HG03159 (cell line): ENCODE results near the gene AHNAK.
"Not testable (repeated sequence)": the region's sequence is repeated elsewhere in the genome, so short reads cannot be mapped to it uniquely, and the experiment has no call there.

ENCODE experiments used
- ATAC-seq: cut with Tn5 transposase; IDR thresholded peaks from one replicate; pipeline ENCODE4 v1.9.1; 2021; ENCODE audit warnings: mild to moderate bottlenecking, moderate library complexity; ENCODE audit not compliant: unreplicated experiment

Gene AHNAK

DNA sequence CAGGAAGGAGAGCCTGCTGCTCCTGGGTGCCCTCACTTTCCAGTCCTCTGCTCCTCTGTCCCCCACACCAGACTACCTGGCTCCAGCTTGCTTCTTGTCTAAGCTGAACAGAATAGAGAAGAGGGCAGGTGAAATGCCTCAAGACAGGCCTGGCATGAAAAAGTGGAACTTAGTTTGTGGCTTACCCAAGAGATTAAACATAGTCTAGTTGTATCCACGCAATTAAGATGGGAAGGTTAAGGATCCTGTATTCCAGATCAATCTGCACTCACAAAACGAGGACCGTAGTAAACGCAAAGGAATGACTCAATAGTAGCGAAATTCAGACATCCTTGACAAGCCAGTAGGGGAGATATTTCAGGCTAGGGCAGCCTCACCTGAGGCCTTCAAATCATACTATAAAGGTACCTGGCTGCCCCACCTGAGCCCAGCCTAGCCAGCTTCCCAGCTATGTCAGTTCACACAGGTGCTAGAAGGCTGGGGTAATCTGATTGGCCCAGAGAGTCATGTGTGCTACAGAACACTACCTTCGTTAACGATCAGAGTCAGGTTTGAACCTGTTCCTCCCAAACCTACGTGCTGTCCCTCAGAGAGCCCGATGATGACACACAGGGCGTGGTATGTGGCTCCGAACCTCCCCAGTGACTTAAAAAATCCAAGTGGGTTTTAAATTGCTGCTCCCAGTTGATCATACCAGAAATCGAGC, 46.5 kb downstream of the AHNAK start:
- no peak for ATAC-seq

DNA sequence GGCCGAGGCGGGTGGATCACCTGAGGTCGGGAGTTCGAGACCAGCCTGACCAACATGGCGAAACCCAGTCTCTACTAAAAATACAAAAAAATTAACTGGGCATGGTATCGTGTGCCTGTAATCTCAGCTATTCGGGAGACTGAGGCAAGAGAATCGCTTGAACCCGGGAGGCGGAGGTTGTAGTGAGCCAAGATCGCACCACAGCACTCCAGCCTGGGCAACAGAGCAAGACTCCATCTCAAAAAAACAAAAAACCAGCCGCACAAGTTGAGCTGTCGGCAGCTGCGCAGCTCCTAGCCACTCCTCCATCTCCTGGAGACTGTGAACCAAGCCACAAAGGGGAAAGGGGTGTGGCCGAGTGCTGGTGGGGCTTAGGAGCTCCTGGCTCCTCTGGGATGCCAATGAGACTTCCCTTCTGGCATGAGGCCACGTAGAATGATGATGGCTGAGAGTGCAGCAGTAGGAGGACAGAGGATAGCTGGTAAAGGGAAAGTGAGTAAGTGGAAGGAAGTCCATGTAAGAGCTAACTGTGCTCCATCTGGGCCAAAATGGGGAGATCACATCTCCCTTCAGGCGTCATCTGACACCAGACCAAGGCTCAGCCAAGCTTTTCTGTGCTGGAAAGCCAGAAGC, 47.2 kb downstream of the AHNAK start:
- ATAC-seq, result not testable (repeated sequence)

- no peak for ATAC-seq
These were observed 47.9 kb downstream of the AHNAK start for GRCh38 chr11:62498492-62499286.

DNA sequence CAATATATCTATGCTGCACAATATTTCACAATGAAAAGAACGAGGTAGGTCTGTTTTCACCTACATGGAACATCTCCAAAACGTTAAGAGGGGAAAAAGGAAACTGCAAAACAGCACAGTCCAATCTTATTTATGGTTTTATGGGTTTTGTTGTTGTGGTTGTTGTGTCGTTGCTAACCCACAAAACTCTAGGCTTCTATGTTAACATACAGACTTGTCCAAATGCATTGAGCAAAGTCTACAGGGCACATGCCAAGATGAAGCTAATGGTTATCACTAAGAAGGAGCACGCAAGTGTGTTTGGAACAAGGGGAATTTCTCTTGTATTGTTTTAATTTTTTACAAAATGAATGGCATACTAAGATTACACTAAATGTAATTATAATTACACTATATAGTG, 48.6 kb downstream of the AHNAK start:
- ATAC-seq, result no peak

DNA sequence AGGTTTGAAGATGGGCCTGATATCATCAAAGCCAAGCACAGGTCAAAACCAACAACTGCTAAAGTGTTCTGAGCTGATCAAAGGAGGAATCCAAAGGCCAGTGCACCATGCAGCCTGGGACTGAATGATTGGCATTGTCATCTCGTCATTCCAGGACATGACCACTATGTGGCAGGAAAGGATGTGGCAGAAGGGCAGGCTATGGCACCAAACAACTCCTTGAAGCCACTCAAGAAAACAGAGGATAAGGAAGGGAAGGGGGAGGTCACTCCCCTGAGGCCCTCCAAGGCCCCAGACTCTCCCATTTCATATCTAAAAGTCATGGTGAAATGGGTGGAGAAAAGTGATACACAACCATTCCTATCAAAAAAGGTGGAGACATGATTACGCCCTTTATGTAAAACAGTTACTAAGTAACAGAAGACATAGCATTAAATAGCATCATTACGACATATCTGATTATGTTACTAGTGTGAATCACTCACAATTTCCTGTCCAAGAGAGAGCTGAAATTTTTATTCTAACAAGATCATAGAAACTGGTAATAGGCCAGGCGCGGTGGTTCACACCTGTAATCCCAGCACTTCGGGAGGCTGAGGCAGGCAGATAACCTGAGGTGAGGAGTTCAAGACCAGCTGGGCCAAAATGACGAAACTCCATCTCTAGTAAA, 49.3 kb downstream of the AHNAK start:
- ATAC-seq, result no peak

DNA sequence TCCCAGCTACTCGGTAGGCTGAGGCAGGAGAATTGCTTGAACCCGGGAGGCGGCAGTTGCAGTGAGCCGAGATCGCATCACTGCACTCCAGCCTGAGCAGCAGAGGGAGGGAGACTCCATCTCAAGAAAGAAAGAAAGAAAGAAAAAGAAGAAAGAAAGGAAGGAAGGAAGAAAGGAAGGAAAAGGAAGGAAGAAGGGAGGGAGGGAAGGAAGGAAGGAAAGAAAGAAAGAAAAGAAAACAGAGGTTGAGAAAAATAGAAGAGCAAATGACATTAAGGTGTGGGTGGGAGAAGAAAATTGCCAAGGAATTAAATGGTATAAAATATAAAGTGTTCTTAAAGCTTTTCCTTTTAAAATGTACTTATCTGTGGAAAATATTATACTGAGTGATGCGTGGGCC, 49.9 kb downstream of the AHNAK start:
- ATAC-seq, result no peak

GRCh38 chr11:62494246-62494645, 52.4 kb downstream of the AHNAK start:
- no peak for ATAC-seq

DNA sequence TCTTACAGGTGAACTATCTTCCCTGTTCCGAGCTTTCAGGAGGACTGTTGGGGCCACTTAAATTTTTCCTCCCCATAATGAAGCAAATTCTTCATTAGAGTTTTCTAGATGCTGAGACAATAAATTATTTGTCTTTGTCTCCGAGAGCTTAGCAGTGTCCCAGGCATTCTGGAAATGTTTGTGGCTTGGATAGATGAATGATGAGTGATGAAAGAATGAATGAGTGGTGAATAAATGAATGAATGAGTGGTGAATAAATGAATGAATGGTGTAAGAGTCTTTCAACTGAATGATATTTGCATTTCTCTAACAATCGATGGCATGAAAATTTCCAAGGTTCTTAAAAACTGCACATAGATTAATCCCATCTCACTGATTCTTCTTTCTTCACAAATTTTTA, 52.8 kb downstream of the AHNAK start:
- no peak for ATAC-seq

GRCh38 chr11:62492586-62492985, 54.0 kb downstream of the AHNAK start:
- no peak for ATAC-seq

- no peak for ATAC-seq
These were observed 54.9 kb downstream of the AHNAK start for GRCh38 chr11:62491571-62492329.

DNA sequence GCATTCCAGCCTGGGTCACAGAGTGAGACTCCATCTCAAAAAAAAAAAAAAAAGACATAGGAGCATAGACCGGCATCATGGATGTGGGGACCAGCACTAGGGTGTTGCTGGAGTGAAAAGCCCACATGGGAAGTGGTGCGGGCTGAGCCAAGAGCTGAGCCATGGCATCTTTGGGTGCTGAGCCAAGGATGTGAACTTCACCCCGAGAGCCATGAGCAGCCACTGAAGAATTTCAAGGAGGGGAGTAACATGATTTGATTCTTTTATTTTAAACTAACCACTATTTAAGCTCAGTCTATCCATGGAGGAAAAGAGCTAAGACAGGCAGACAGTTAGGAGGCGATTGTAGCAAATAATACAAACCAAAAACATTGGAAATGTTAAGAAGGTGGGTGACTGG, 57.4 kb downstream of the AHNAK start:
- no peak for ATAC-seq

- ATAC-seq, result no peak
These were observed 58.7 kb downstream of the AHNAK start for GRCh38 chr11:62487738-62488551.

- ATAC-seq, result no peak
These were observed 59.5 kb downstream of the AHNAK start for GRCh38 chr11:62487136-62487535.

- ATAC-seq, result no peak
These were observed 62.3 kb downstream of the AHNAK start for GRCh38 chr11:62484352-62484751.

DNA sequence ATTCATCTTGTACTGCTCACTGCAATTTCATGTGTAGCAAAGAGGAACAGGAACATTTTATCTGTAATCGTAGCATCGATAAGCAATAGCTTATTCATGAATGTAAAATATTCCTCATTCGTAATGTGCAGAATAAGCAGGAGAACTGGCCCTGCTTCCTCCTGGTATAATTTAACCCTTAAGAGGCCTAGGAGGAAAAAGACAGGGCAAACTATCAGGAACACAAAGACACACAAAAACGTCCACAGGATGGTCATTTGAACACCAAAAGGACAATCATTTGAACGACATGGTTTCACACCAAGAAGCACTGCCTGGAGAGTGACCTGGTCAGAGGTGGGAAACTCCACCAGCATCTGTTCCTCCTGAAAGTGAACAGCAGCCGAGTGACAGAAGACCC, 63.9 kb downstream of the AHNAK start:
- no peak for ATAC-seq

DNA sequence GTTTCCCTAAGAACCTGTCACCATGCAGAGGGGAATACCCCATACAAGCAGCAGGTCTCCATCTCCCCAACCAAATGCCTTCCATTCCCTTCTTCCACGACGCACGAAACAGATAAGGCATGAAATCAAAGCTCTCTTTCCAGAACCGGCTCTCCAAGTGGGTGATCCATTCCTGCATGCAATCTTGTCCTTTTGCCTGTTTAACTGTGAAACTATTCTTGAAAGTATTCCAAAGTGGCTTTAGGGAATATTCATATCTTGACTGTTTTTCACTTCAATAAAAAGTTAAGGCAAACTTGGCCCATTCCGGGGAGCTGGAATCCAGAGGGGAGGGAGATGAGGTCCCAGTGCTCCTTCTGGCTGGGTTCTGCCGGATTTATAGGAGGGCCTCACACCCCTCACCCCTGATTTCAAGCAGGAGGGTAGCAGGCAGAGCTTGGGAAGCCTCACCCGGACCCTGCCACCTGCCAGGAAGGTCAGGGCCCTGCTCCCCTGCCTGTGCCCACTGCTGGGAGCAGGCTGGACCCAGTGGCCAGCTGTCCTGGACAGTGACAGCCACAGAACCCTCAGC, 66.9 kb downstream of the AHNAK start:
- no peak for ATAC-seq

DNA sequence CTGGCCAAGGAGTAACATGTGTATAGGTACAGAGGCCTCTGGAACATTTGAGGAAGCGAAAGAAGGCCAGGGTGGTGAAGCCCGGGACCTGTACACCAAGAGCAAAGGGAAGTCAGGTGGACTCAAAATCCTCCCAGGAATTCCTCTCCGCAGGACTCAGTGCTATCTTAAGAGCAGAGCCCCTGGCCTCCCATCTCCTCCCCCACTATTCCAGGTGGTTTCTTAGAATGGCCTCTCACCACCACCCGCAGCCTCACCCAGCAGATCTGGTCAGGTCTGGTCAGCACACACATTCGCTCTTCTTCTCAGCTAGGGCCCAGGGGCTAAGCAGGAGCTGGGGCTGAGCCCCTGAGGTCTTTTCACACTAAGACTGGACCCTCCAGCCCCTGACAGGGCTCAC, 68.7 kb downstream of the AHNAK start:
- no peak for ATAC-seq

DNA sequence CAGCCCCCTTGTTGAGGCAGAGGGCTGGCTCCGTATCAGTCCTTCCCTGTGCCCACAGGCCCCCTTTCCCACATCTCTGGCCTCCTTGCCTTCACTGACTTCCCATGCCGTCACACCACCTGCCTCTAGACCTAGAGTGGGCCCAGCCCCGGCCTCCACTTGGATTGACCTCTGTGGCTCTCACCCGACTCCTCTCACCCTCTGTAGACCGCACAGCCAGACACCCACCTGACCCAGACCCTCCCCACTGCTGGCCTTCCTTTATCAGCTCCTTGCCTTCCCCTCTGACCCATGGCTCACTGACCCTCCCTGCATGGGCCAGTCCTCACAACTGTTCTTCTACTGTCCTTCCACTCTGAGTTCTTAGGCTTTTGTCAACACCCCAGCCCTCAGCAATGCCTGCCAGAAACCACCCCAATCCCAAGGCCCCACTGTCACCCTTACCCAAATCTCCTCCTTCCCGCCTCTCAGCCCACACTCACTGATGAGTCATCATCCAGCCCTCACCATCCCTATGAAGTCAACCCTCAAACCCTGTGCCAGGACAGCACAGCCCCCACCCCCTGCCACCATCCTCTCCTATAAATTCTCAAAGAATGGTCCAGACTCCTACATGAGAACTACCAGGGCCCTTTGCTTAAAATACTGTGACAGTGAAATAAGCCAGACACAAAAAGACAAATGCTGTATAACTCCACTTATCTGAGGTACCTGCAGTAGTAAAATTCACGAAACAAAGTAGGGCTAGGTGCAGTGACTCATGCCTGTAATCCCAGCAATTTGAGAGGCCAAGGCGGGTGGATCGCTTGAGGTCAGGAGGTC, 74.3 kb downstream of the AHNAK start:
- ATAC-seq, result no peak

DNA sequence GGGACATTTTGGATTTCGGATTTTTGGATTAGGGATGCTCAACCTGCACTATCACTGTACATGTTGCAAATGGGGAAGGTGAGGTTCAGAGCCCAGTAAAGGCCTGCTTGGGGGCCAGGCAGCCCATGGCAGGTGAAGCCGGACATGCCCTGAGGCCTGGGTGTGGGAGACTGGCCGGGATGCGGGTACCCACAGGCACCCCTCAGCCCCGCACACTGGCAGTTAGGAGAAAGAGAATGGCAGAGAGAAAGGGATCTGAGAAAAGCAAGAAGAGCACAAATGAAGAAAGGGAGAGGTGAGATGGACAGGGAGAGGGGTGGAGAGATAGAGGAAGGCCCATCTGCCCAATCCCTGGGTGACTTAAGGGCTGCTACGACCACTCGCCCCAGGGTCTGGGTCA, 75.0 kb downstream of the AHNAK start:
- ATAC-seq, result no peak
